Measurements from ENCODE around the gene SCUBE1. TPM values are rescaled to one million over a fixed set of nuclear protein-coding genes. Genes with fewer than 3 reads are reported as not detected.
A peak's percentile ranks its signal among the peaks of the same experiment; 100 is the strongest.

SCUBE1 gene
- total RNA-seq, 1 experiment from 2014 or later: 0.54 TPM

DNA sequence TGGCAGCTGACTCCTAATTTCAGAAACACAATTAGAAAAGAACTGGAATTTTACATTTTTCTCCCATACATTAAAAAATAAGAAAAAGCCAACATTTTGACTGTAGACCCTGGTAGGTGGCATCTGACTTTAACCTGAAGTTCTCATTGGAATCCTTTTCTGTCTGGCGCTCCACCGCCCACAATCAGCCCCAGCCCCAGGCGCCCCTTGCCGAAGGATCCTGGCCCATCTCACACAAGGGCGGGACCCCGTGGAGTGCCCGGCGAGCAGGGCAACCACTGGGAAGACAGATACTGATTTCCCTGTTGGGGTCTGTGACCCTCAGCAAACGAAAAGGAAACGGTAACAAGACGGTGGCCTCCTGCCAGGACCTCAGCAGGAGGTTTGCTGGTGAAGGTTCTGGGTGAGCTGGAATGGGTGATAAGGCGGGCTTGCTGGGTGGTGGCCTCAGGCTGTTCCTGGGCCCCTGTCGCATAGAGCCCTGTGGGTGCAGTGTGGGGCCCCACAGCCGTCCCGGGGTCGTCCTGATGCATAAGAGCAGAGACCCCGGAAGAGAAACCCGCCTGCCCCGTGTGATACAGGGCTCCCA is 176.1 kb downstream of the SCUBE1 start:
- TF ChIP-seq, protein P1, sequence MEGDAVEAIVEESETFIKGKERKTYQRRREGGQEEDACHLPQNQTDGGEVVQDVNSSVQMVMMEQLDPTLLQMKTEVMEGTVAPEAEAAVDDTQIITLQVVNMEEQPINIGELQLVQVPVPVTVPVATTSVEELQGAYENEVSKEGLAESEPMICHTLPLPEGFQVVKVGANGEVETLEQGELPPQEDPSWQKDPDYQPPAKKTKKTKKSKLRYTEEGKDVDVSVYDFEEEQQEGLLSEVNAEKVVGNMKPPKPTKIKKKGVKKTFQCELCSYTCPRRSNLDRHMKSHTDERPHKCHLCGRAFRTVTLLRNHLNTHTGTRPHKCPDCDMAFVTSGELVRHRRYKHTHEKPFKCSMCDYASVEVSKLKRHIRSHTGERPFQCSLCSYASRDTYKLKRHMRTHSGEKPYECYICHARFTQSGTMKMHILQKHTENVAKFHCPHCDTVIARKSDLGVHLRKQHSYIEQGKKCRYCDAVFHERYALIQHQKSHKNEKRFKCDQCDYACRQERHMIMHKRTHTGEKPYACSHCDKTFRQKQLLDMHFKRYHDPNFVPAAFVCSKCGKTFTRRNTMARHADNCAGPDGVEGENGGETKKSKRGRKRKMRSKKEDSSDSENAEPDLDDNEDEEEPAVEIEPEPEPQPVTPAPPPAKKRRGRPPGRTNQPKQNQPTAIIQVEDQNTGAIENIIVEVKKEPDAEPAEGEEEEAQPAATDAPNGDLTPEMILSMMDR (IDR thresholded peaks at IDR 0.05; ENCODE audit: unreplicated experiment): no peak
- intact Hi-C loops (cut with micrococcal nuclease; ENCODE audit: unreplicated experiment): no loop called here
- CTCF ChIA-PET: no interaction called here
- DNase-seq: no peak
- H3K36me3 Mint-ChIP-seq (ENCODE audit: insufficient read depth, unreplicated experiment): peaks cover 82% of the 10 kb centered on the region
- no peak overlapping the region for H3K27ac Mint-ChIP-seq (ENCODE audit: unreplicated experiment)
- no peak overlapping the region for H3K4me3 Mint-ChIP-seq (ENCODE audit: low read depth, unreplicated experiment)
- no peaks in the 10 kb centered on the region for H3K4me1 Mint-ChIP-seq (ENCODE audit: low read depth, unreplicated experiment)
- H3K27me3 Mint-ChIP-seq (ENCODE audit: unreplicated experiment): no peaks in the 10 kb centered on the region
- BruUV-seq (replicated peaks): no TSS peak
- H3K9me3 Mint-ChIP-seq (ENCODE audit: low read depth, unreplicated experiment): no peaks in the 10 kb centered on the region

DNA sequence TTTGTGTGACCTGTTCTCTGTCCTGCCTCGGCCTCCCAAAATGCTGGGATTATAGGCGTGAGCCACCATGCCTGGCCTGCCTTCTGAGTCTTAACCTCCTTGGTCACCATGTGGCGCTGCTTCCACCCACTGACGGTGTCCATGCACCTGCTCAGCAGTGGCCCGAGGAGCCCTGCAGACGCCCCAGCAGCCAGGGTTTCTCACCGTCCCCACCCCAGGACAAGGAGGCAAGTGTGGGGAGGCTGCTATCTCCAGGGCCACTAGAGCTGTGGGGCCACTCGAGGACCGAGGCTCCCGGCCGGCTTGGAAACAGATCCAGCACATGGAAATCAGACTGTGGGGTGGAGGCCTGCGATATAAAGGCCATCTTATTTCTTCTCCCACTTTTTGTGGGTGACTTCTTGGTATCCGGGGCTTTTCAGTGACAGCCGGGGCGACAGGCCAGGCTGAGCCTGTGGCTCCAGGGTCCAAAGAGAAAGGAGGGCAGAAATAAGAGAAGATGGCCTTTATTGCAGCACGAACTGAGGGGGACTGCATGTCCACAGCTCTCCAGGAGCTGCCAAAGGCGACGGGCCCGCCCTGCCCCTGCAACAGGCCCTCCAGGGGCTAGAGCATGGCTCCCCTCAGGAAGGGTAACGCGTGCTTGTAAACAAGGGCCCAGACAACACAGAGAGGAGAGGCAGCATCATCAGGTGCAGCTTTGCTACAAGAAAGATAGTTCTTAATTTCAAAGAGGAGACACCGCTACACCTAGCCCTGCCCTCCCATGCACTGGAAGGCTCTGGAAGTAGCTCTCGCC is 176.8 kb downstream of the SCUBE1 start:
- CTCF ChIA-PET: no interaction called here
- H3K9me3 Mint-ChIP-seq (ENCODE audit: low read depth, unreplicated experiment): no peaks in the 10 kb centered on the region
- DNase-seq: no peak
- no peaks in the 10 kb centered on the region for H3K27me3 Mint-ChIP-seq (ENCODE audit: unreplicated experiment)
- intact Hi-C loops (cut with micrococcal nuclease; ENCODE audit: unreplicated experiment): no loop called here
- H3K4me3 Mint-ChIP-seq (ENCODE audit: low read depth, unreplicated experiment): no peak overlapping the region
- no peak overlapping the region for H3K27ac Mint-ChIP-seq (ENCODE audit: unreplicated experiment)
- H3K4me1 Mint-ChIP-seq (ENCODE audit: low read depth, unreplicated experiment): no peaks in the 10 kb centered on the region
- BruUV-seq (replicated peaks): TSS peak; percentile 30
- TF ChIP-seq, protein P1 (IDR thresholded peaks at IDR 0.05; ENCODE audit: unreplicated experiment): no peak
- peaks cover 82% of the 10 kb centered on the region for H3K36me3 Mint-ChIP-seq (ENCODE audit: insufficient read depth, unreplicated experiment)

DNA sequence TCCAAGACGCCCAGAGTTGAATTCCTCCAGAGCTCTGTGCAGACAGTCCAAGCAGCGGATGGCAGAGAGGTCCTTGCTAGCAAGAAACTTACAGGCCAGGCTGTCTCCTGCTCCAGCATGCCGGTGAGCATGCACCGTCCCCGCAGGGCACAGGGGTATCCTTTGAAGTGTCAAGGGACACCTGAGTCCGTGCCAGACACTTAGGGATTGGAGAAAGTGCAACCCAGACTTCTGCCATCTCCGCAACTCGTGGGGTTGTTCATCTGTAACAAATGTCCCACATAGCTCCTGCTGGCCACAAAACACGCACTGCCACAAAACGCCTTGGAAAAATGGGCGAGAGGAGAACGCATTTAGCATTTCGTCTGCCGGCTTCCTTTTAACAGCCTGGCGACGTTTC is 178.5 kb downstream of the SCUBE1 start:
- CTCF ChIA-PET: interaction anchor here (0.5 kb wide), 1 partner anchor 417 kb away, joined by 3 read pairs; no protein-coding TSS in a partner anchor
- BruUV-seq (replicated peaks): no TSS peak
- intact Hi-C loops (cut with micrococcal nuclease; ENCODE audit: unreplicated experiment): no loop called here
- Mint-ChIP-seq H3K27me3 (ENCODE audit: unreplicated experiment) (no peaks in the 10 kb centered on the region), H3K36me3 (ENCODE audit: insufficient read depth, unreplicated experiment) (peaks cover 90% of the 10 kb centered on the region), H3K9me3 (ENCODE audit: low read depth, unreplicated experiment) (no peaks in the 10 kb centered on the region), H3K4me3 (ENCODE audit: low read depth, unreplicated experiment) (no peak overlapping the region), H3K4me1 (ENCODE audit: low read depth, unreplicated experiment) (no peaks in the 10 kb centered on the region), H3K27ac (ENCODE audit: unreplicated experiment) (no peak overlapping the region)
- no peak for DNase-seq
- TF ChIP-seq, protein P1 (IDR thresholded peaks at IDR 0.05; ENCODE audit: unreplicated experiment): no peak

DNA sequence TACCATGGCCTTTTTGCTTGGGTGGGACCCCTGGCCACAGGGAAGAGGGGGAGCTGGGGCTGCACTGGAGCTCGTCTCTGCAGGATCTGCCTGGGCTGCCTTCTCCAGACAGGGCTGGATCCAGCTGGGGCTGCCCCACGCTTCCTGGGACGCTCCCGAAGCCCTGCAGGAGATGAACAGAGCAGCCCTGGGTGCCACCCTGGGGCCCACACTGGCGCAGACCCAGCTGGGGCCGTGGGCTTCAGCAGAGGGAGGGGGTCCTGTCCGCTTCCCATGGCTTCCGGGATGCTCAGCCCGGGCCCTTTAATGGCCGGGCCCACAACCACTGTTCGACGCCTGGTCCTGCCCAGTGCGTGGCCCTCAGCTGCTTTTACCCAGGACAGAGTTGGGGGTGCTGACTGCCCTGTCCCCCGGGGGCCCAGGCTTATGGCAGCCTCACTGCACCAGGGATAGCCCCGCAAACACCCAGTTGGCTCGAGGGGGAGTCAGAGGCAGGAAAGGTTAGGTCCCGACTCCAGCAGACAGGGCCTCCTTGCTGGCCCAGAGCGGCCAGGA is 179.9 kb downstream of the SCUBE1 start:
- no peak for DNase-seq
- Mint-ChIP-seq H3K9me3 (ENCODE audit: low read depth, unreplicated experiment) (no peaks in the 10 kb centered on the region), H3K4me3 (ENCODE audit: low read depth, unreplicated experiment) (no peak overlapping the region), H3K36me3 (ENCODE audit: insufficient read depth, unreplicated experiment) (peaks cover 85% of the 10 kb centered on the region), H3K27ac (ENCODE audit: unreplicated experiment) (no peak overlapping the region), H3K27me3 (ENCODE audit: unreplicated experiment) (no peaks in the 10 kb centered on the region), H3K4me1 (ENCODE audit: low read depth, unreplicated experiment) (peaks cover 7% of the 10 kb centered on the region)
- no TSS peak for BruUV-seq (replicated peaks)
- TF ChIP-seq, protein P1 (IDR thresholded peaks at IDR 0.05; ENCODE audit: unreplicated experiment): no peak
- intact Hi-C loops (cut with micrococcal nuclease; ENCODE audit: unreplicated experiment): no loop called here
- CTCF ChIA-PET: interaction anchor here (0.6 kb wide), 1 partner anchor 1145 kb away, joined by 3 read pairs; no protein-coding TSS in a partner anchor
